HEK293T (cell line): ENCODE results near the gene ZFPM1.
A peak's percentile ranks its signal among the peaks of the same experiment; 100 is the strongest.
"Not testable (repeated sequence)": the region's sequence is repeated elsewhere in the genome, so short reads cannot be mapped to it uniquely, and the experiment has no call there.

Source experiments
- CTCF ChIA-PET: fragments of 350-600 bp; formaldehyde crosslinking; extraction: SDS; loops from one replicate; lab custom pipeline; 2021; ENCODE audit warnings: antibody characterized with exemption, inconsistent platforms; lab: Yijun Ruan, JAX
- POLR2A ChIA-PET: fragments of 350-600 bp; formaldehyde crosslinking; extraction: SDS; loops from one replicate; lab custom pipeline; 2020; ENCODE audit warnings: antibody characterized with exemption, inconsistent platforms; lab: Yijun Ruan, JAX
- DNase-seq: peaks from one replicate; pipeline ENCODE4 v3.0.0; 2012; ENCODE audit warnings: mixed read lengths; ENCODE audit errors: extremely low spot score
- ARNT ChIP-seq: fragments of 450-650 bp; IDR thresholded peaks from 2 replicates; pipeline ENCODE4 v1.6.1; 2017; ENCODE audit warnings: mild to moderate bottlenecking
- BHLHE40 ChIP-seq: fragments of 450-650 bp; IDR thresholded peaks from 2 replicates; pipeline ENCODE4 v1.6.1; 2016; ENCODE audit warnings: mild to moderate bottlenecking, moderate library complexity, borderline replicate concordance
- CTBP1 ChIP-seq: fragments of 450-650 bp; IDR thresholded peaks from 2 replicates; pipeline ENCODE4 v1.6.1; 2016; ENCODE audit warnings: borderline replicate concordance
- ELF4 ChIP-seq: fragments of 450-650 bp; IDR thresholded peaks from 2 replicates; pipeline ENCODE4 v1.6.1; 2017; ENCODE audit warnings: antibody characterized with exemption
- FOXA1 ChIP-seq: fragments of 450-650 bp; IDR thresholded peaks from 2 replicates; pipeline ENCODE4 v1.6.1; 2016; ENCODE audit warnings: mild to moderate bottlenecking
- FOXK2 ChIP-seq: fragments of 450-650 bp; IDR thresholded peaks from 2 replicates; pipeline ENCODE4 v1.6.1; 2016; ENCODE audit warnings: mild to moderate bottlenecking
- FOXM1 ChIP-seq: fragments of 450-650 bp; IDR thresholded peaks from 2 replicates; pipeline ENCODE4 v1.6.1; 2017; ENCODE audit warnings: mild to moderate bottlenecking, borderline replicate concordance
- HDGF ChIP-seq: fragments of 450-650 bp; IDR thresholded peaks from 2 replicates; pipeline ENCODE4 v1.6.1; 2017; ENCODE audit warnings: antibody characterized with exemption, borderline replicate concordance
- L3MBTL2 ChIP-seq: fragments of 450-650 bp; conservative IDR thresholded peaks from 2 replicates; pipeline ENCODE4 v1.6.1; 2016; ENCODE audit warnings: mild to moderate bottlenecking
- LEF1 ChIP-seq: fragments of 450-650 bp; IDR thresholded peaks from 2 replicates; pipeline ENCODE4 v1.6.1; 2017; ENCODE audit warnings: mild to moderate bottlenecking, borderline replicate concordance
- NFRKB ChIP-seq: fragments of 450-650 bp; IDR thresholded peaks from 2 replicates; pipeline ENCODE4 v1.6.1; 2016; ENCODE audit warnings: mild to moderate bottlenecking, moderate library complexity
- SP1 ChIP-seq: fragments of 450-650 bp; IDR thresholded peaks from 2 replicates; pipeline ENCODE4 v1.6.1; 2017
- SUZ12 ChIP-seq: fragments of 450-650 bp; IDR thresholded peaks from 2 replicates; pipeline ENCODE4 v1.6.1; 2016; ENCODE audit warnings: mild to moderate bottlenecking
- TARDBP ChIP-seq: fragments of 450-650 bp; IDR thresholded peaks from 2 replicates; pipeline ENCODE4 v1.6.1; 2016
- ZNF384 ChIP-seq: fragments of 450-650 bp; IDR thresholded peaks from 2 replicates; pipeline ENCODE4 v1.6.1; 2016
- TF ChIP-seq, protein P1 (sequence below): fragments of 450-650 bp; IDR thresholded peaks from 2 replicates; pipeline ENCODE4 v1.6.1; 2016

The ZFPM1 gene

DNA sequence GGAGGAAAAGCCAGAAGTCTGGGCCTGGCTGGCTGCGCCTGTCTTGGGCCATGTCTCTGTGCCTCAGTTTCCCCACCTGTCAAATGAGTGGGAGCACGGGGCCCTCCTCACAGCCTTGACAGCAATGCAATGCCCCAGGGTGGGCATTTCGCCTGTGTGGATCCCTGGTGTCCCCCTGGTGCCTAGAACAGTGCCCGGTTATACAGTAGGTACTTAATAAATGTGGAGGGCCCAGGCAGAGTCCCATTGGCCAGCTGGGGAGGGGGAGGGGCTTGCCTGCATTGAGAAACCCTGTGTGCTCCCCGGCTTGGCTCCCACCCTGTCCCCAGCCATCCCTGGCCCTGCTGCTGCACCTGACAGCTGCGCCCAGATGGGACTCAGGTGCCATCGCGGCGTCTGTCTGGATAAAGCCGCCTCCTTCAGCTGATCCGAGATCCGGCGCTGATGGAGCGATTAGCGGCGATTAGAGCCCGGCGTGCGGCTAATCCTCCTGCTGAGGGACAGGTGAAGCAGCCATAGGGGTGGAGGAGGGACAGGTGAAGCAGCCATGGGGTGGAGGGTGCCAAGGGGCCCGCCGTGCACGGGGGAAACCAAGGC is 12.4 kb downstream of the ZFPM1 start:
- POLR2A ChIA-PET = no interaction called here
- no peak for TF ChIP-seq BHLHE40
- TF ChIP-seq FOXM1 = no peak
- TF ChIP-seq FOXK2 = no peak
- CTCF ChIA-PET = interaction anchor here (1.2 kb wide), 1 partner anchor 40 kb away, joined by 4 read pairs; no protein-coding TSS in a partner anchor
- DNase-seq = no peak

DNA sequence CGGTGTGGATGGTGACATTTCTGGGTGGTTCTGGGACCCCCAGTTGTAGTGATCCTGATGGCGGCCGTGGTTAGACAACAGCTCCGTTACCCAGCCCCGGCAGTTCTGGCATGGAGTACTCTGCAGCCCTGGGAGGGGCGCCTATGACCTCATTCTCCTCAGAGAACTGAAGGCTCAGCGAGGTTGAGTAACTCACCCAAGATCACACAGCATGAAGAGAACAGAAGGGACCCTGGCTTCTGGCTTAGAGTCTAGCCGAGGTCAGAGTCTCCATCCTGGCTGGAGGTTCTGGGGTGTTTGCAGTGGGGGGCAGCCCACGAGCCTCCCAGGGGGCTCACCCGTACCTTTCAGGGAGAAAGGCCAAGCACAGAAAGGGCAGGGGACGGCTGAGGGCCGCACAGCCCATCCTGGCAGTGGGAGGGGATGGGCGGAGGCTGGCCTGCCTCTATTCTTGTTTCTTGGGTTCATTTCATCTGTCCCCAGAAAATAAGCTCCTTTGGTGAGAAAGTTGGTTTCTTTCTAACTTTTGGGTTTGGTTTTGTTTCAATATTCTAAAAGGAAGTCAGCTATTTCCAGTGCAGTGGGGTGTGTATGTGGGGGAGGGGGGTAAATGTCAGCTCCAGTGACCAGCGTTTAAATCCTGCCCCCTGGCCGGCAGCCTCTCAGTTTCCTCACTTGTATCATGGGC is 13.2 kb downstream of the ZFPM1 start:
- POLR2A ChIA-PET = no interaction called here
- DNase-seq = no peak
- TF ChIP-seq NFRKB (no peak), SP1 (no peak), CTBP1 (no peak), ZNF384 (no peak), FOXK2 (no peak), ELF4 (no peak), L3MBTL2 (no peak), FOXA1 (no peak), HDGF (no peak), ARNT (no peak), BHLHE40 (no peak), FOXM1 (no peak), TARDBP (no peak), SUZ12 (no peak)
- TF ChIP-seq, protein P1, sequence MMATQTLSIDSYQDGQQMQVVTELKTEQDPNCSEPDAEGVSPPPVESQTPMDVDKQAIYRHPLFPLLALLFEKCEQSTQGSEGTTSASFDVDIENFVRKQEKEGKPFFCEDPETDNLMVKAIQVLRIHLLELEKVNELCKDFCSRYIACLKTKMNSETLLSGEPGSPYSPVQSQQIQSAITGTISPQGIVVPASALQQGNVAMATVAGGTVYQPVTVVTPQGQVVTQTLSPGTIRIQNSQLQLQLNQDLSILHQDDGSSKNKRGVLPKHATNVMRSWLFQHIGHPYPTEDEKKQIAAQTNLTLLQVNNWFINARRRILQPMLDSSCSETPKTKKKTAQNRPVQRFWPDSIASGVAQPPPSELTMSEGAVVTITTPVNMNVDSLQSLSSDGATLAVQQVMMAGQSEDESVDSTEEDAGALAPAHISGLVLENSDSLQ = no peak
- CTCF ChIA-PET = interaction anchor here (1.2 kb wide), 1 partner anchor 39 kb away, joined by 4 read pairs; no protein-coding TSS in a partner anchor

DNA sequence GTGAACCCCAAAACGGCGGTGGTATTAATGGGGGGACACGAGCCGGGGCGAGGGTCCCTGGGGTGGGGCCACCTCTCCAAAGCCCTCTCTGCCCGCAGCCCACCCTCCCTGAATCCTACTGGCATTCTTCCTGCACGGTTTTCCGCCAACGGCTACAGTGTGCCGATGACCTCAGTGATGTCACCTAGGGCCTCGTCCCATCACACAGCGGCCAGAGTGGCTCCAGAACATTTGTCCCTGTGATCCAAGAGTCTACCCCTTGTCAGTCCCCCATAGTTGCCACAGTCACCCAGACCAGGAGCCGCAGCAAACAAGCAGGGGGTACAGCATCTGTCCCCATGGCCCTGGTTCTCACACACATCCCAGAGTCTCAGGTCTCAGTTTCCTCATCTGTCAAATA is 13.9 kb downstream of the ZFPM1 start:
- ChIA-PET CTCF (no interaction called here), POLR2A (no interaction called here)
- DNase-seq = no peak
- TF ChIP-seq FOXK2 (no peak), SP1 (no peak), ZNF384 (no peak), LEF1 (no peak), SUZ12 (no peak), HDGF (no peak)

DNA sequence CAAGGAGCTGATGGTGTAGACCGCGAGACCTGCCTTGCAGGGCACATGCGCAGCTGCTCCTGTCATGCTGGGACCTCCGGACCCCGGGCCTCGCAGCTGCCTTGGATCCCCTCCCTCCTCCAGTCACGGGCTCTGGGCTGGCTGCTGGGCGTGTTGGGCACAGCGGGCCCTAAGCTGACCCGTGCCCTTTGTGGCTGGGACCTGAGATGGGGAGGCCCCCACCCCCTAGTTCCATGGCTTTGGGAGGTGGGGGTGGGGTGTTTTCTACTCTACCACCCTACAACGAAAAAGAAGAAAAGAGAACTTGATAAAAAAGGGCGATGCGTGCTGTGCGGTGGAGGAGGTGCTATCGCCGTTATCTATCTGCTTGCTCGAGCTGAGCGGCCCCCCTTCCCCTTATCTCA is 14.5 kb downstream of the ZFPM1 start:
- TF ChIP-seq LEF1 (no peak), SUZ12 (no peak), ZNF384 (no peak), HDGF (no peak), TARDBP (no peak), L3MBTL2 (no peak)
- DNase-seq = no peak
- ChIA-PET POLR2A (no interaction called here), CTCF (no interaction called here)

DNA sequence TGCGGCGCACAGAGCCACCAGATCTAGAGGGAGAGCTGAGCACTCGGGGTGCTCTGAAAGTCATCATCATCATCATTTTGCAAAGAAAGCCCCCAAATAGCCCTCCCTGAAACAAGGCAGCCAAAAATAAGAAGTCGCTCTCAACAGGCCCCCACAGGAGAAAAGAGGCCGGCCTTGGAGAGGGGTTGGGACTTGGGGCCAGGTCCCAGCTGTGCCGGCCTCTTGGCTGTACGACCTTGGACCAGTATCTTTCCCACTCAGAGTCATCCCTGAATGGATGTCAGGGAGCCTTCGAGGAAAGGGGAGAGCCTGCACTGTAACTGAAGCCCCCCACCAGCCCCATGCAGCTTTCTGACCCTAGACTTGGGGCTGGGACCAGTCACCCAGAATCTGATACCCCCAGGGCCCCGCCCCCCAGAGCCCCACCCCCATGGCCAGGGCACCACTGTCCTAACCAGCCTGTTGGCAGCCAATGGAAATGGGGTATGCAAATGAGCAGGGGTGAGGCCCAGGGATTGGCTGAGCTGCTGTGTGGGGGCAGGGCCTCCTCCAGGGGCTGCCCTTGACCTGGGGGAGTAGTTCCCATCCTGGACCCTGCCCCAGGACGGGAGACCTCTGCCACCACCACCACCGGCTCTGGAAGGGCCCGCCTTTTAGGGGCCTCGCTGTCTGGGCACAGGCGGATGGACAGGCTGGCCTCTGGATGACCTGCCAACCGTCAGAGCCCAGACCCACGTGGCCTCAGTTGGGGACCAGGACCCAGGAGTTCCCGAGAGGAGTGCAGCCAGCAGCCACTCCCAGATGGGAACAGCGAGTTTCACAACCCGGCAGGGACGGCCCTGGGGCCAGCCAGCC is 15.4 kb downstream of the ZFPM1 start:
- TF ChIP-seq ZNF384 = no peak
- no peak for TF ChIP-seq ARNT
- no peak for TF ChIP-seq FOXA1
- no peak for TF ChIP-seq TARDBP
- no peak for TF ChIP-seq NFRKB
- no peak for TF ChIP-seq FOXK2
- TF ChIP-seq LEF1 = no peak
- no peak for TF ChIP-seq ELF4
- TF ChIP-seq SP1 = no peak
- TF ChIP-seq, protein P1 = no peak
- no peak for TF ChIP-seq BHLHE40
- TF ChIP-seq SUZ12 = no peak
- TF ChIP-seq L3MBTL2 = no peak
- no peak for TF ChIP-seq CTBP1
- TF ChIP-seq HDGF = no peak
- POLR2A ChIA-PET = interaction anchor here (0.8 kb wide), 1 partner anchor 15 kb away, joined by 3 read pairs; no protein-coding TSS in a partner anchor
- peak; percentile 66 for DNase-seq
- CTCF ChIA-PET = no interaction called here

DNA sequence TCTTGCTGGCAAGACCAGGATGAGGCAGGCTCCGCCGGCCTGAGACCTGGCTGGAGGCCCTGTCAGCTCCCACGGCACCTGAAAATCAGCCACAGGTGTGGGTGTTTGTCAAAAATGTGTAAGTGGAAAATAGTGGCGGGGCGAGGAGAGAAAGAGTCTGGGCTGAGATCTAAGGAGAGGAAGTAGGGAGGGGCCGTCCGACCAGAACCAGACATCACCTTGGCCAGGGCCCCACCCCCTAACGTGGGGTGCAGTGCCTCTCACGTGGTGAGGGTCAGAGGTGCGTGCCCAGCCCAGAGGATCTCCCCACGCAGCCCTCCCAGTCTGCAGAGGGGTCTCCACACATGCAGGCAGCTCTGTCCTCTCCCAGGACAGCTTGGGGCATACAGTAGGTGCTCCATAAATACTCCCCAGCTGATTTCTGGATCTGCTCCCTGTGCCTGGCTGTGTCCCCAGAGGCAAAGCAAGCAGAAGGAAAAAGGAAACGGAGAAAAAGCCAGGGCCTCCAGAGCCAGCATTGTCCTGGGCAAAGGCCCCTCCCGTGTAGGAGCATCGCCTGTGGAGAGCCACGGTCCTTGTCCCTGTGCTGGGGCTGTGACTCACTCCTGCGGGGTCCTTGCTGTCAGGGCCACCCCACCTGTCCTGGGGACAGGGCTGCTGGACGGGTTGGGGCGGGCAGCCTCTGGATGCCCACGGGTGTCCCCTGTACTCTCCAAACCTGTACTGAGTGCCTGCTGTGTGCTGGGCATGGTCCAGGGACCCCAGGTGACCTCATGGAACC is 16.7 kb downstream of the ZFPM1 start:
- TF ChIP-seq ELF4 (no peak), SUZ12 (no peak), FOXA1 (no peak)
- DNase-seq = no peak
- CTCF ChIA-PET = no interaction called here
- POLR2A ChIA-PET = no interaction called here

DNA sequence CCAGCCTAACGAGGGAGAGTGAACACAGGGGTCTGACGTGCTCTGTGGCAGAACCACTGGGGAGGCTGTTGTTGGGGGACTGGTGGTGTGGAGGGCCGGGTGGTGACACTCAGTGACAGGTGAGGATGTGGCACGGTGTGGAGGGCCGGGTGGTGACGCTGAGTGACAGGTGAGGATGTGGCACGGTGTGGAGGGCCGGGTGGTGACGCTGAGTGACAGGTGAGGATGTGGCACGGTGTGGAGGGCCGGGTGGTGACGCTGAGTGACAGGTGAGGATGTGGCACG is 17.3 kb downstream of the ZFPM1 start:
- CTCF ChIA-PET, DNase-seq, POLR2A ChIA-PET: not testable (repeated sequence)

DNA sequence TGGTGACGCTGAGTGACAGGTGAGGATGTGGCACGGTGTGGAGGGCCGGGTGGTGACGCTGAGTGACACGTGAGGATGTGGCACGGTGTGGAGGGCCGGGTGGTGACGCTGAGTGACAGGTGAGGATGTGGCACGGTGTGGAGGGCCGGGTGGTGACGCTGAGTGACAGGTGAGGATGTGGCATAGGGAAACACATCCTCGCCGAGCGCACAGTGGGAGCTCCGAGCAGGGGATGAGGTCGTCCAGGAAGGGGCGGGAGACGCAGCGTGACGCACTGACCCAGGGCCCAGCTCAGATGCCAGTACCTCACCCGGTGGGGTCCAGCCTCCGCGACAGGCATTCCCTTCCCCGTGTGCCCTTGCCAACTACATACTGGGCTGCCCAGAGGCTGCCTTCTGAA is 17.6 kb downstream of the ZFPM1 start:
- CTCF ChIA-PET, POLR2A ChIA-PET, DNase-seq: not testable (repeated sequence)
